Measurements from ENCODE around the gene TMEM121B. TPM values are rescaled to one million over a fixed set of nuclear protein-coding genes. Genes with fewer than 3 reads are reported as not detected.

TMEM121B gene
- total RNA-seq: under 1 TPM; 0.19 to 0.22 TPM

DNA sequence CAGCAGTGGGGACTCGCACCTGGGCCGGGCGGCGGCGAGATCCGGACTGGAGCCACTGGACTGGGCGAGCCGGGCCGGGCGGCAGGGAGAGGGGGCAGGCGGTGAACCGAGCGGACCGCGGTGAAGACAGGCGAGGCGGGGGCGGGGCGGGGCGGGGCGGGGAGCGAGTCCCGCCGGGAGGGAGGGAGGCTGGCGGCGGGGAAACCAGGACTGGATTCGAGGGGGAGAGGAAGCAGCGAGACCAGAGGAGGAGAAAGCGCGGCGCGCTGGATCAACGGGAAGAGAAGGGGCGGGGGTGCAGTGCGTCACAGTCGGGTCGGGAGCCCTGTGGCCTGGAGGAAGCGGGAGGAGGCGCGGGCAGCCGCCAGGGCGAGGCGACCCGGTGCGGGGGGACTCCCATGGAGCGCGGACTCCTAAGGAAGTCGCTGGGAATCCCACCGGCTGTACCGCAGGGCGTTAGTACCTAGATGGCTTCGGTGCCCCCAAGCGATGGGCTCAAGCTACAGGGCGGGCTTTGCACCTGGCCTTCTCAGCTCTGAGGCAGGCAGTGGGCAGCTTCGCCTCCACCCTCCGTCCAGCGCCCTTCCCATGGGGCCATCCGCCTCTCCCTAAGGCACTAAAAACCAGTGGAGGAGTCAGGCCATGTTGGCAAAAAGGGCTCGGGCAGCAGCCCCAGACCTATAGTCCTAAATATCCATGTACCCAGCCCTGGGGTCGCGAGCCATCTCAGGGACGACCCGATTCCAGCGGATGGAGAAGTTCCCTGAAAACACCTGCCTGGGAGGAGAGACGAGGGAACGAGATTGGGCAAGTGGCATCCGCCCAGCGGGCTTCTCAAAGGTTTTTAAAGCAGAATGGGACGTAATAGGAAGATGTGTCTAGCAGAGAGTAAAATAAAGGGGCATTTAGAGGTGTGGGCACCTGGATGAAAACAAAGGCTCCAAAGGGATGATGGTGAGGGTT is at the start of gene TMEM121B:
Gene TMEM121B (minus strand): TSS at position 128 of the 963 bp plus-strand sequence. CDS start 233 bp downstream, outside the sequence.
- H3K27ac Mint-ChIP-seq: no peak within 1 kb of the TSS

DNA sequence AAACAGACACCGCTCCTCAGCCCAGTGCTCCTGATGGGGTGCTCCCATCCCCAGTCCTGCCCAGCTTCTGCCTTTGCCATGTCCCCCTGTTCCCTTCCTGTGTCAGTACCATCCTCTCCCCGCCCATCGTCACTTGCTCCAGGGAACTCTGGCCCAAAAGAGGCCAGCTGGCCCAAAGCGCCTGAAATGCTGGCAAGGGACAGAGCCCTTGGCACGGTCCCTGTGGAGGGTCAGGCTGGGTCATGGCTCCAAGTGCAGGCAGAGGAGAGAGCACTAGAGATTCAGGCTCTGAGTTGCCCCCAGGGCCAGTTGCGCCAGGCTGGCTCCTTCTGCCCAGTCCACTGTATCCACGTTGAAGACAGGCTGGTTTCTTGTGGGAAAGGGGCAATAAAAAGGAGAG is 46.3 kb upstream of the TMEM121B start:
- CTCF ChIA-PET: interaction anchor here (0.6 to 2.4 kb wide), 5 partner anchors 10 to 334 kb away, joined by 3 to 7 read pairs (median 4); no protein-coding TSS in a partner anchor
- Mint-ChIP-seq H3K36me3 (ENCODE audit: low read depth) (no peaks in the 10 kb centered on the region), H3K4me3 (no peak overlapping the region), H3K27me3 (ENCODE audit: low read depth) (no peaks in the 10 kb centered on the region), H3K9me3 (no peaks in the 10 kb centered on the region), H3K4me1 (ENCODE audit: low read depth) (peaks cover 5% of the 10 kb centered on the region), H3K27ac (no peak overlapping the region)
- DNase-seq: no peak
- intact Hi-C loops (cut with micrococcal nuclease): no loop called here

More for the DNA sequence above, at the start of gene TMEM121B:
- H3K36me3 Mint-ChIP-seq (ENCODE audit: low read depth): no peaks in the 10 kb centered on the region
- intact Hi-C loops (cut with micrococcal nuclease): loop anchor here (2.0 kb wide), 1 partner anchor 37 kb away; the partner anchor contains the start of gene HDHD5
- H3K9me3 Mint-ChIP-seq: no peaks in the 10 kb centered on the region
- peak within 1 kb of the TSS; percentile 62 for H3K4me3 Mint-ChIP-seq
- DNase-seq: peak; percentile 54
- peaks cover 11% of the 10 kb centered on the region for H3K27me3 Mint-ChIP-seq (ENCODE audit: low read depth)
- CTCF ChIA-PET: interaction anchor here (1.5 kb wide), 1 partner anchor 8 kb away, joined by 4 read pairs; no protein-coding TSS in a partner anchor
- H3K4me1 Mint-ChIP-seq (ENCODE audit: low read depth): peaks cover 38% of the 10 kb centered on the region

- no peak overlapping the region for H3K27ac Mint-ChIP-seq
- no peaks in the 10 kb centered on the region for H3K9me3 Mint-ChIP-seq
- CTCF ChIA-PET: interaction anchor here (0.6 to 5.4 kb wide), 2 partner anchors 8 to 114 kb away, joined by 5 to 46 read pairs; no protein-coding TSS in a partner anchor
- no peaks in the 10 kb centered on the region for H3K36me3 Mint-ChIP-seq (ENCODE audit: low read depth)
- peaks cover 5% of the 10 kb centered on the region for H3K4me1 Mint-ChIP-seq (ENCODE audit: low read depth)
- no peak overlapping the region for H3K4me3 Mint-ChIP-seq
- H3K27me3 Mint-ChIP-seq (ENCODE audit: low read depth): no peaks in the 10 kb centered on the region
- DNase-seq: no peak
- intact Hi-C loops (cut with micrococcal nuclease): no loop called here
Measured at GRCh38 chr22:17164392-17165024, 43.3 kb upstream of the TMEM121B start.

- intact Hi-C loops (cut with micrococcal nuclease): no loop called here
- H3K27me3 Mint-ChIP-seq (ENCODE audit: low read depth): no peaks in the 10 kb centered on the region
- no peaks in the 10 kb centered on the region for H3K36me3 Mint-ChIP-seq (ENCODE audit: low read depth)
- no peak overlapping the region for H3K27ac Mint-ChIP-seq
- H3K9me3 Mint-ChIP-seq: no peaks in the 10 kb centered on the region
- H3K4me3 Mint-ChIP-seq: no peak overlapping the region
- DNase-seq: no peak
- CTCF ChIA-PET: interaction anchor here (0.7 to 5.4 kb wide), 2 partner anchors 10 to 56 kb away, joined by 3 to 46 read pairs; no protein-coding TSS in a partner anchor
- peaks cover 13% of the 10 kb centered on the region for H3K4me1 Mint-ChIP-seq (ENCODE audit: low read depth)
Measured at GRCh38 chr22:17162731-17163130, 41.6 kb upstream of the TMEM121B start.

DNA sequence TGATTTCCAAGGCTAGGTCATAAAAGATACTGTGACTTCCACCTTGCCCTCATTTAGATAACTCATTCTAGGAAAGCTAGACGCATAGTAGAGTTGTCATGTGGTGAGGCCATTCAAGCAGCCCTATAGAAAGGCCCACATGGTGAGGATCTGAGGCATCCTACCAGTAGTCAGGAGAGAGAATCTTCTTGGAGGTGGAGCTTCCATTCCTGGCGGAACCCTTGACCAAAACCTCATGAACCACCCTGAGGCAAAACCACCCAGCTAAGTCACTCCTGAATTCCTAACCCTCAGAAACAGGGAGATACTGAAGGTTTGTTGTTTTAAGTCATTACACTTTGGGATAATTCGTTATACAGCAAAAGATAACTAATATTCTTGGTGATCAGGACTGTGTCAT is 40.8 kb upstream of the TMEM121B start:
- H3K27me3 Mint-ChIP-seq (ENCODE audit: low read depth): no peaks in the 10 kb centered on the region
- no peak for DNase-seq
- no peak overlapping the region for H3K4me3 Mint-ChIP-seq
- H3K9me3 Mint-ChIP-seq: no peaks in the 10 kb centered on the region
- CTCF ChIA-PET: interaction anchor here (0.6 to 5.4 kb wide), 3 partner anchors 9 to 638 kb away, joined by 3 to 46 read pairs (median 3); no protein-coding TSS in a partner anchor
- peaks cover 18% of the 10 kb centered on the region for H3K4me1 Mint-ChIP-seq (ENCODE audit: low read depth)
- no peaks in the 10 kb centered on the region for H3K36me3 Mint-ChIP-seq (ENCODE audit: low read depth)
- intact Hi-C loops (cut with micrococcal nuclease): no loop called here
- H3K27ac Mint-ChIP-seq: no peak overlapping the region

- H3K9me3 Mint-ChIP-seq: no peaks in the 10 kb centered on the region
- intact Hi-C loops (cut with micrococcal nuclease): loop anchor here (1.0 to 5.0 kb wide), 7 partner anchors 39 to 469 kb away; partner anchors contain the start of genes ATP6V1E1, IL17RA and TMEM121B
- H3K4me3 Mint-ChIP-seq: peak overlapping the region; percentile 84
- no peaks in the 10 kb centered on the region for H3K27me3 Mint-ChIP-seq (ENCODE audit: low read depth)
- CTCF ChIA-PET: interaction anchor here (0.6 to 5.4 kb wide), 3 partner anchors 10 to 70 kb away, joined by 3 to 46 read pairs (median 4); no protein-coding TSS in a partner anchor
- H3K27ac Mint-ChIP-seq: peak overlapping the region; percentile 78
- DNase-seq: peak; percentile 86
- H3K4me1 Mint-ChIP-seq (ENCODE audit: low read depth): peaks cover 37% of the 10 kb centered on the region
- peaks cover 7% of the 10 kb centered on the region for H3K36me3 Mint-ChIP-seq (ENCODE audit: low read depth)
Measured at GRCh38 chr22:17159504-17159951, 38.4 kb upstream of the TMEM121B start.

- Mint-ChIP-seq H3K36me3 (ENCODE audit: low read depth) (peaks cover 7% of the 10 kb centered on the region), H3K27me3 (ENCODE audit: low read depth) (no peaks in the 10 kb centered on the region), H3K4me1 (ENCODE audit: low read depth) (peaks cover 38% of the 10 kb centered on the region), H3K27ac (peak within 1 kb of the TSS; percentile 78), H3K9me3 (no peaks in the 10 kb centered on the region), H3K4me3 (peak within 1 kb of the TSS; percentile 84)
- intact Hi-C loops (cut with micrococcal nuclease): loop anchor here (1.0 to 5.0 kb wide), 7 partner anchors 38 to 470 kb away; partner anchors contain the start of genes ATP6V1E1, IL17RA and TMEM121B
- CTCF ChIA-PET: interaction anchor here (0.6 to 5.4 kb wide), 5 partner anchors 10 to 70 kb away, joined by 3 to 46 read pairs (median 4); no protein-coding TSS in a partner anchor
- peak; percentile 90 for DNase-seq
Measured at GRCh38 chr22:17158568-17159503, 37.7 kb upstream of the TMEM121B start, which contains the start of gene HDHD5. HDHD5 (minus strand) TSS chr22:17159277; CDS start chr22:17159251, 26 bp downstream.

DNA sequence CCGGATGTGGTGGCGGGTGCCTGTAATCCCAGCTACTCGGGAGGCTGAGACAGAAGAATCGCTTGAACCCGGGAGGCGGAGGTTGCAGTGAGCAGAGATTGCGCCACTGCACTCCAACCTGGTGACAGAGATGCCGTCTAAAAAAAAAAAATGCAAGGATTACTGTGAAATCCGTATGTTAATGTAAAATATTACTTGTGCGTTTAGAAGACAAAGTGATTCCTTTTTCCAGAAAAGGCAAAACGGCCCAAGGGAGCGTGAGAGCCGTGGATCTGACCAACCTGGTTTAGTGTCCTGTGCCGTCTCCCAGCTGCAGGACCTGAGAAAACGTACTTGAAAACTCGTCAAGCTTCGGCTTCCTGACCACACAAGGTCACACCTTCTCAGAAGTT is 37.0 kb upstream of the TMEM121B start:
- intact Hi-C loops (cut with micrococcal nuclease): loop anchor here (2.0 to 5.0 kb wide), 4 partner anchors 37 to 471 kb away; partner anchors contain the start of genes ATP6V1E1 and TMEM121B
- Mint-ChIP-seq H3K4me3 (peak overlapping the region; percentile 82), H3K27ac (peak overlapping the region; percentile 72), H3K4me1 (ENCODE audit: low read depth) (peaks cover 38% of the 10 kb centered on the region), H3K9me3 (no peaks in the 10 kb centered on the region), H3K36me3 (ENCODE audit: low read depth) (peaks cover 7% of the 10 kb centered on the region), H3K27me3 (ENCODE audit: low read depth) (no peaks in the 10 kb centered on the region)
- CTCF ChIA-PET: interaction anchor here (1.4 to 2.1 kb wide), 3 partner anchors 14 to 344 kb away, joined by 4 to 20 read pairs (median 6); no protein-coding TSS in a partner anchor
- DNase-seq: no peak

DNA sequence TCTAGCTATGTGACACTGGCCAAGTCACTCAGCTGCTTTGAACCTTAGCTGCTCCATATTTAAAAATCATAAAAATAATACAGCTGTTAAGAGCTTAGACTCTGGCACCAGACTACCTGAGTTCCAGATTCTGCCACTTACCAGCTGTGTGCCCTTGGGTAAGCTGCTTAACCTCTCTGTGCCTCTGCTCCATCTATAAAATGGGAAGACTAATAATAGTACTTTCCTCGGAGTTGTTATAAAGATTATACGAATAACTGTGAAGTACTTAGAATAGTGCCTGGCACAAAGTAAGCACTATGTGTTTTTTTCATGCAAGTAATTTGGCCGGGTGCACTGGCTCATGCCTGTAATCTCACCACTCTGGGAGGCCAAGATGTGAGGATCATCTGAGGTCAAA is 36.6 kb upstream of the TMEM121B start:
- no peaks in the 10 kb centered on the region for H3K9me3 Mint-ChIP-seq
- no peak overlapping the region for H3K27ac Mint-ChIP-seq
- H3K4me3 Mint-ChIP-seq: peak overlapping the region; percentile 82
- no peak for DNase-seq
- peaks cover 41% of the 10 kb centered on the region for H3K4me1 Mint-ChIP-seq (ENCODE audit: low read depth)
- peaks cover 7% of the 10 kb centered on the region for H3K36me3 Mint-ChIP-seq (ENCODE audit: low read depth)
- intact Hi-C loops (cut with micrococcal nuclease): loop anchor here (2.0 to 5.0 kb wide), 4 partner anchors 37 to 471 kb away; partner anchors contain the start of genes ATP6V1E1 and TMEM121B
- no peaks in the 10 kb centered on the region for H3K27me3 Mint-ChIP-seq (ENCODE audit: low read depth)
- CTCF ChIA-PET: interaction anchor here (1.0 to 2.1 kb wide), 4 partner anchors 14 to 344 kb away, joined by 4 to 20 read pairs (median 5); no protein-coding TSS in a partner anchor

DNA sequence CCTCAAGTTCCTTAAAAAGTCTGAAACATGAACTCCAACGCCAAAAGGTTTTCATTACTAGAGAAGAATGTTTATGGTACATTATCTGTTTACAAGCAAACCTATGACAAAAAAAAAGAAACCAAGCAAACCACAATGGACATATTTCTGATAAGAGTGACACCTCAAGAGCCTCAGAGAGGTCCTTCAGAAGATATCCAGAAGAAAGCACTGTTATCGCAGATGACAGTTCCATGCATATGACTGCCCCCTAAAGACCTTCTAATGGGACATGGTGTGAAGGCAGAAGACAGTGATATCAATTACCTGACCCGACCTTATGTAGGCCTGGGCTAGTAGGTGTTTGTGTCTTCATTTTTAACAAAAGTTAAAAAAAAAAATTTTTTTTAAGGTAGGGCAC is 34.8 kb upstream of the TMEM121B start:
- Mint-ChIP-seq H3K27me3 (ENCODE audit: low read depth) (no peaks in the 10 kb centered on the region), H3K27ac (no peak overlapping the region), H3K4me1 (ENCODE audit: low read depth) (peaks cover 50% of the 10 kb centered on the region), H3K36me3 (ENCODE audit: low read depth) (peaks cover 10% of the 10 kb centered on the region), H3K9me3 (no peaks in the 10 kb centered on the region), H3K4me3 (peak overlapping the region; percentile 49)
- DNase-seq: no peak
- intact Hi-C loops (cut with micrococcal nuclease): loop anchor here (1.0 to 5.0 kb wide), 2 partner anchors 15 to 239 kb away; no protein-coding TSS in a partner anchor
- CTCF ChIA-PET: interaction anchor here (0.6 to 1.3 kb wide), 2 partner anchors 58 to 81 kb away, joined by 4 read pairs; no protein-coding TSS in a partner anchor
